ENCODE measurements around the gene CHD2.

CHD2 gene

GRCh38 chr15:92963794-92964193, 63.7 kb downstream of the CHD2 start:
- DNase-seq = no peak

DNA sequence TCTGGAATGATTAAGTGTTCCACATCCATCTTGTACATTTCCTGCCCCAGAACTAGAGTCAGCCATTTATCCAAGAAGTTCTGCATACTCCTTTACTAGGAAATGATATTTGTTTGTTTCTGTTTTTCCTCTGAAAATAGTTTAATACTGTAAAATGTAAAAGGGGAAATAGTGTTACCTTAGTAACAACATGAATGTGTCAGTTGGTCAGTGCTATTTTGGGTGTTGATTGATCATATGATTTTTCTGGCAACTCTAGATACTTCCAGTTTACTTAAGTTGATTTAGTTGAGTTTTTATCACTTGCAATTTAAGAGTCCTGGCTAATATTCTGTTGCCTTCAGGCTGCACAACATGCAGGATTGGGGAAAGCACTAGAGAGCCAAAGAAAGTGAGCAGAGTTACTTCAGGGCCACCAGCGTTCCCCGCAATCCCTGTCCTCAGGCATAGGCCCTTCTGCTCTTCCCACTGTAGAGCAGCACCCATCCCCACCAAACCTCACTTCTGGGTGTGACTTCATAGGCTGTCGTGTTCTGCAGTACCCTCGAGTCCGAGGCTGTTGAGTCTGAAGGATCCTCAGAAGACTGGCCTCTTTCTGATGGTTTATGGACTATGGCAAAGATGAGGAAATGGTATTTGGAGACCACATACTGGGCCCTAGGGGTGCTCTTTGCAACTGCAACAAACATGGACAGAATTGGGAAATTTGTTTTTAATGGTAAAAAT, 69.0 kb downstream of the CHD2 start:
- no peak for DNase-seq

GRCh38 chr15:92970656-92971055, 70.5 kb downstream of the CHD2 start:
- DNase-seq = no peak

GRCh38 chr15:92971081-92971480, 71.0 kb downstream of the CHD2 start:
- no peak for DNase-seq

GRCh38 chr15:92971713-92972112, 71.6 kb downstream of the CHD2 start:
- no peak for DNase-seq

DNA sequence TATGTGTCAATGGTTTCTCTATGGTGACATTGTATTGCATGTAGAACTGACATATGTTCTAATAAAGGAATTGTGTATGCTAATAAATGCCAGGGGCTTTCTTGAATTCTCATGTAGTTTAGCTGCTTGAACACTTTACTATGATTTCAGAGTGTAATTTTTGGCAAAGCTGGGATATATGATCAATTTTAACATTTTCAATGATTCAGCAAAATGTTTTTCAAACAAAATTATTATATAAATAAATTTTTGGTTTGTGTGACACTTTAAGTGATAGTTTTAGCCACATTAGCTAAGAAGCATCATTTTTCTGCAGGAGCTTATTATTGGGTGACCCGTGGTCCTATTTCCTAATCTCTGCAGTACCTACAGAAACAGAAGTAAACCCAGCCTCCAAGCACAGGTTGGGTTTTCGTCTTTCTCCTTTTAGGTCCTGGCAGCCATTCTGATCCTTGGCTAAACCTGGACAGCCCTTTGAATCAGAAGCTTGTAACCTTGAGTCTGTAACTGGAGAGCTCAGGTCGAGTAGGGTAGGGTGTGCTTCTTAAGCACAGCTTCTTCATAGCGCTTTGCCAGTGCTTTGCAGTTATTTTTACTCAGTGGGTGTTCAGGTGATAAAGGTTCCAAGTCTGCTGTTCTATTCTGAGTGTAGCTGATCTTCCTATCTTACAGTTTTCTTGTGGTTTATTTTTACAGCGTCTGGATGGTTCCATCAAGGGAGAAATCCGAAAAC, 74.2 kb downstream of the CHD2 start:
- DNase-seq = no peak

GRCh38 chr15:92979011-92979701, 79.0 kb downstream of the CHD2 start:
- no peak for DNase-seq

- no peak for DNase-seq
Observed at GRCh38 chr15:92981333-92981732, 81.2 kb downstream of the CHD2 start.

GRCh38 chr15:92984161-92984560, 84.0 kb downstream of the CHD2 start:
- no peak for DNase-seq

DNA sequence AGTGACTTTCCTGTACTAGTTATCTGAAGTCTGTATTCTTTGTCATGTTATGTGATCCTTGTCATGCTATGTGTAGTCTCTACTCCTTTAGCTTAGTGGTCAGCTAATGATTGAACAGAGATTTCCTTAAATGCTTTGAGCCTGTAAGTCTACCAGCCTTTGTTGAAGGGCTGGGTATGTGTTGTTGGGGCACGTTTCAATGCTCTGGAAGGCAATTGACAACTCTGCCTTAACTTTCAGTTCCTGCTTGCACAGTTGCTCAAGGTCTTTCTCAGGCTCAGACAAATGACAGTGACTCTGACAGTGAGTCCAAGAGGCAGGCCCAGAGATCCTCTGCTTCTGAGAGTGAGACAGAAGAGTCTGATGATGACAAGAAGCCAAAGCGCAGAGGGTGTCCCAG, 89.3 kb downstream of the CHD2 start:
- no peak for DNase-seq

GRCh38 chr15:92990031-92990430, 89.9 kb downstream of the CHD2 start:
- no peak for DNase-seq

DNA sequence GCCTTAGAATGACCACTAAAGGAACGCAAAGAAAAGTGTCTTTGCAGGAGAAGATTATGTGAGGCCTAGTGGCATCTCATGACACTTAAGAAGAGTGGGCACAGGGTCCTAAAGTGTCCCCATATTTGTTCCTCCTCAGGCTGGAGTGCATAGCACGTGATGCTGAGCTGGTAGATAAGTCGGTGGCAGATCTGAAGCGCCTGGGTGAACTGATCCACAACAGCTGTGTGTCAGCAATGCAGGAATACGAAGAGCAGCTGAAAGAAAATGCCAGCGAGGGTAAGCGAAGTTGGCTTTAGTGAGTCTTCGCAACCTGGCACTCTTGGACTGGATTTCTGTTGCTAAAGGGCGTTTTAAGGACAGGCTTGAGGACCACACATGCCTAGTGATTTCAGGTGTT, 92.6 kb downstream of the CHD2 start:
- no peak for DNase-seq

- DNase-seq = no peak
Observed at GRCh38 chr15:92997821-92998220, 97.7 kb downstream of the CHD2 start.

DNA sequence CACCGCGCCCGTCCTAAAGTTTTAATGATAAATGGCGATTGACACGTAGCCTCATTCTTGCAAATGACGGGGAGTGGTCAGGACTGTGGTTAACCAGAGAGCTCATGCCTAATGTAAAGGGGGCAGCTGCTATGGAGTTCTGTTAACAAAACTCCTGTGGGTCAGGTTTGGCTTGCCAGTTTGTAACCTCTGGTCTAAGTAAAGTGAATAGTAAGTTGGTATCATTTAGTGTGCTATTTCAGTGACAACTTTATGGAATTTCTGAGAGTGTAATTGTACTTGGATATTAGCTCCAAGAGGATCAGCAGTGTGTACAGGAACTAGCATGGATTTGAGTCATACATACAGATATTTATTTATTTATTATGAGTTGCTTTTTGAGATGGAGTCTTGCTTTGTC, 101.0 kb downstream of the CHD2 start:
- no peak for DNase-seq

GRCh38 chr15:93001881-93002280, 101.8 kb downstream of the CHD2 start:
- DNase-seq = no peak

- DNase-seq = no peak
Observed at GRCh38 chr15:93005133-93005532, 105.0 kb downstream of the CHD2 start.

GRCh38 chr15:93007994-93008393, 107.9 kb downstream of the CHD2 start:
- no peak for DNase-seq

DNA sequence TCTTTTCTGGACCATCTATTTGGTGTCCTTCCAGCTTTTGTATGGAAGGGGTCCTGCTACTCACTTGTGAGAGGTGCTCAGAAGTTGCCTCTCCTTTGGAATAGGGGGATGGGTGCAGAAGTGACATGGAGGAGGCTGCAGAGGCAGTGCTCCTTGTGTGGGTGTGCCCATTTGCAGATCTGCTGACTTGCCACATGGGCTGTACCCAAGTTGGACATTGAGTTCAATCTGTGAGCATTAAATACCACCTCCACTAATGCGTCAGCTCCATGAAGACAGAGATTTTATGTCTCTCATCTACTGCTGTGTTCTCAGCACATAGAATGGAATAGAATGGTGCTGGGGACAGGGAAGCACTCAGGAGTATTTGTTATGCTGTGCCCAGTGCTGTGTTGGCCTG, 112.7 kb downstream of the CHD2 start:
- DNase-seq = no peak

DNA sequence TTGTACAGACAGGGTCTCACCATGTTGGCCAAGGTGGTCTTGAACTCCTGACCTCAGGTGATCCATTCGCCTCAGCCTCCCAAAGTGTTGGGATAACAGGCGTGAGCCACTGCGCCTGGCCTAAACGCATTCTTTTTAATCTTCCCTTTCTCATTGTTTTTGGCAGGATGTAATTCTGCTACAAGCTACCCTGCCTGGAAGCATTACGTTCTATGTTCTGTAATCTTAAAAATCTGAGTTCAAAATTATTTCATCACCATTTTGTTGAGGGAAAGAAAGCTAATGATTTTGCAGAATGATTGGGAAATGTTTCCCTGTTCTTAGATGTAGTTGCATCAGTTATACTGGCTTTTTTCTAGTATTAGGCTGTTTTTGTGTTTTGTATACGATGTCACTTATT, 117.4 kb downstream of the CHD2 start:
- no peak for DNase-seq

GRCh38 chr15:93018574-93018973, 118.5 kb downstream of the CHD2 start:
- no peak for DNase-seq

- DNase-seq = no peak
Observed at GRCh38 chr15:93019090-93019489, 119.0 kb downstream of the CHD2 start.

DNA sequence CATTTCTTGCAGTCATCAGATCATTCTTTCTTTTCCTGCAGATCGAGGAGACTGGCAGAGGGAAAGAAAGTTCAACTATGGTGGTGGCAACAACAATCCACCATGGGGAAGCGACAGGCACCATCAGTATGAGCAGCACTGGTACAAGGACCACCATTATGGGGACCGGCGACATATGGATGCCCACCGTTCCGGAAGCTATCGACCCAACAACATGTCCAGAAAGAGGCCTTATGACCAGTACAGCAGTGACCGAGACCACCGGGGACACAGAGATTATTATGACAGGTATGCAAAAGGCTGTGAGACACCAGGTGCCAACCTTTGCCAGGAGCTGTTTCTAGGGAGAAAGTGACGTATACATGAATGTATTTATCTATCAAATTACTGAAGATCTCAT, 119.8 kb downstream of the CHD2 start:
- no peak for DNase-seq

- no peak for DNase-seq
Observed at GRCh38 chr15:93020976-93021772, 121.0 kb downstream of the CHD2 start.

Data from NCI-H1105 (cell line).